NCI-H1694 treated with DMSO at 0.1 percent for 48 hours (cell line): ENCODE data around the gene UQCR10.
"Not testable (repeated sequence)": the region's sequence is repeated elsewhere in the genome, so short reads cannot be mapped to it uniquely, and the experiment has no call there.

Experiments
- DNase-seq: peaks from one replicate; lab custom pipeline; 2025; lab: John Stamatoyannopoulos, UW

The UQCR10 gene

DNA sequence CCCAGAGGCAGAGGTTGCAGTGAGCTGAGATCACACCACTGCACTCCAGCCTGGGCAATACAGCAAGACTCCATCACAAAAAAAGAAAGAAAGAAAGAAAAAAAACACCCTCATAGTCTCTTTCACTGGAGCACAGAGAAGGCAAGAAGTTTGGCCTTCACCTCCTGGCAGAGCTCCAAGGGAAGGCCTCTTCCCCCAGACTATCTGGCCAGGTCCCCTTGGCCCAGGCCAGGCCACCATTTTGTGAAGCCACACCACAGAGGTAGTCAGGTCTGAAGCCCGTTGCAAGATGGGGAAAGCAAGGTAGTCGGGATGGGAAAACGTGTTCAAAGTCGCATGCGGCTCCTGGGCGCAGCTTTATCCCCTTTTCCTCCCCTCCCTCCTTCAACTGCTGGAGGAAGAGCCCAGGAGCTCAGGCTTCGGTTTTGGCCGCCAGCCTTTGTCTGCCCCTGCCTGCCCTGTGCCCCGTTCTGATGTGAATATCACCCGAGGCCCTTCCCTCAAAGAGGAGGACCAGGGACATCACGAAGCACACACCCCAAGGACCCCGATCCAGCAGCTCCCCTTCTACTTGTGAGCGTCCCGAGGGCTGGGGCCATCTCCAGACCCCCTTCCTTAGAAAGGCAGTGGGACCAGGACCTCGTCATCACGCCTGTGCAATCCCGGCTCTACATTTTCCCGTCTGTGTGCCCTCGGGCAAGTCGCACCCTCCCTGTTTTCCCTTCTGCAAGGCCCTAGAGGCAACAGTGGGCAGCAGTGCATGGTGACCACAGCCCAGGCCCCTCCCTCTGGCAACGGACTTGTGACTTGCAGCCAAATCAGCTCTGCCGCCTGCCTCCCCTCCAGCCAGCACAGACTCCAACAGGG lies 29.7 kb upstream of the UQCR10 start:
- no peak for DNase-seq

DNA sequence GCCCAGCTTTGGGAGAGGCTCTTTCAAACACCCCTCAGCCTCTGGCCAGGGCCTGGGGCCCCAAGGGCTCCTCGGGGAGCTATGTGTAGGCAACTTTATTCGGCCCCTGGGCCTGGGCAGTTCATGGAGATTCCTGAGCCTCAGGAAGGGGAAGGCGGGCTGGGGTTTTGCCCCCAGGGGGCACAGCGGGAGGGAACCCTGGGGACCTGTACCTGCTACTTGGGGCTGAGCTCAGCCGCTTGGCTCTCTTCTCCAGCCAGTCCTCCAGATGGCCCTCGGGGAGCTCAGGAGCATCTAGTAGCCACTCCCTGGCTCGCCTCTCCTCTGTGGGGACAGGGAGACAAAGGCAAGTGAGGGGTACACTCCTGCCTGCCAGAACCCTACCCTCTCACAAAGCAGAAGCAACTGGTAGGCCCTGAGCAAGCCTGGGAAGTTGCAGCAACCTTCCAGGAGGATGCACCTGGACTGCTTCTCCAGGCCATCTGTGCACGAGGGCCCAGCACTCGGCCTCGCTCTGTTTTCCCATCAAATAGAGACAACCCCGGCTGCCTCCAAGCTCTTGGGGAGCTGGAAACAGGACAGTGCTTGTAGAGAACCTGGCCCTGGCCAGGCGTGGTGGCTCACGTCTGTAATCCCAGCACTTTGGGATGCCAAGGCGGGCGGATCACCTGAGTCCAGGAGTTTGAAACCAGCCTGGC lies 28.9 kb upstream of the UQCR10 start:
- DNase-seq: no peak

DNA sequence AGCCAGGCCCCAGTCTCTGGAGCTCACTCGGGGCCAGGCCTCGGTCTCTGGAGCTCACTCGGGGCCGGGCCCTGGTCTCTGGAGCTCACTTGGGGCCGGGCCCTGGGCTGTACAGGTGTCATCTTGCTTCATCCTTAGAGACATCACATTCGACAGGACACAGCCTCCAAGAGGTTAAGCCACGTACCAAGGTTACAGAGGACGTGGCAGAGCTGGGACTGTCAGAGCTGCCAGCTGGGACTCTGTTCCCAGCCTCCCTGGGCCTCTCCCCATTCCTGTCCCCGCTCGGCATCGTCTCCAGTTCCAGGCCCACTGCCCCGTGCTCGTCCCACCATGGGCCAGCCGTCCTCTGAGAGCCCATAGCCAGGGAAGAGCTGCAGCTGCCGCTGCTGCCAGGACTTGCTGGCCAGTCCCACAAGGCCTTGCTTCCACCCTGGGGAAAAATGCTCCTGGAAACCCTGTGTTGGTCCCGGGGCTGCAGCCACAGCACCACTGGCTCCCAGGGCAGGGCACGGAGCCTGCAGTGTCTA lies 27.8 kb upstream of the UQCR10 start:
- no peak for DNase-seq

DNA sequence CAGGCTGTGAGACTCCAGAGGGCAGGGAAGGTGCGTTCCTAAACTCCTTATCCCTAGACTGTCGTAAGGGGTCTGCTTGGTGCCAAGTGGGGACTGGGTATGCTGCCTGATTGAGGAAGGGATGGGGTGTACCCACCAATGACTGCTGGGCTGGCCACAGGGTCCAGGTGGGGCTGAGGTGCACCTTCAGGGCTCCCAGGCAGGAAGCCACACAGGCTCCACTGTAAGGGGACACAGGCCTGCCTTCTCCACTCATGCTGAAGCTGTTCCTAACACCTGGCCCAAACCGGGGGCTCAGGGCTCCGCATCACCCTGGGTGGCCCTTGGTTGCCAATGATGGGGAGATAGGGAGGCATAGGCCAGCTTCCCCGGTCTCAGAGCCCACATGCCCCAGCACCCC lies 27.0 kb upstream of the UQCR10 start:
- no peak for DNase-seq

DNA sequence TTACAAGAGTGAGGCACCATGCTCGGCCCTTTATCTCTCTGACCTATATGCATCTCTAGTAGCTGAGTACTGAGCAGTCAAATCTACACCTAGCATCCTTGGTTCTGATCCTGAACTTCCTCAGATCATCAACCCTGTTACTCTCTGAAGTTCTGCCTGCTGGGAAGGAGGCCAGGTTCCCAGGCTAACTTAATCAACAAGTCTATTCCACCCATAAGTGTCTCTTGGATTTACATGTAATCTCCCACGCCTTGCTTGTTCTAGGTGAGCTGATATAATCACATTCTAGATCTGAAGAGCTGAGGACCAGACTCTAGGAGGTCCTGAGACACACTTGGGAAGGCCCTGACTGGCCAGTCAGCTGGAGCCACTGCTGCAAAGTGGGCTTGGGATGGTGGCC lies 25.2 kb upstream of the UQCR10 start:
- no peak for DNase-seq

DNA sequence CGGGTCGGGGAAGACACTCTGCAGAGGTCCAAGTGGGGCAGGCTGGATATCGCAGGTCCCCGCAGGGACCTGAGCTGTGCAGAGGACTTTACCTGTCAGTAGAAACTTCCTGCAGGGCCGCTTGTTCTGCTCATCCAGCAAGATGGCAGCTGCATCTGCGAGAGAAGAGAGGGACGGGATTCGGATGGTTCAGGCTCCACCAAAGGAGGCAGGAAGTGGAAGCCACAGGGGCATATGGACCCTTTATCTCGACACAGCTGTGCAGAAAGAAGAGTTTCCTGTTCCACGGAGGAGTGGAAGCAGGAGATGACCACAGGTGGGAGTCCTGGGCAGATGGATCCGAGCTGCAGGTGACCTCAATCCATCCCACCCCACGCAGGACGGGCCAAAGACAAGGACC lies 24.8 kb upstream of the UQCR10 start:
- DNase-seq: no peak

DNA sequence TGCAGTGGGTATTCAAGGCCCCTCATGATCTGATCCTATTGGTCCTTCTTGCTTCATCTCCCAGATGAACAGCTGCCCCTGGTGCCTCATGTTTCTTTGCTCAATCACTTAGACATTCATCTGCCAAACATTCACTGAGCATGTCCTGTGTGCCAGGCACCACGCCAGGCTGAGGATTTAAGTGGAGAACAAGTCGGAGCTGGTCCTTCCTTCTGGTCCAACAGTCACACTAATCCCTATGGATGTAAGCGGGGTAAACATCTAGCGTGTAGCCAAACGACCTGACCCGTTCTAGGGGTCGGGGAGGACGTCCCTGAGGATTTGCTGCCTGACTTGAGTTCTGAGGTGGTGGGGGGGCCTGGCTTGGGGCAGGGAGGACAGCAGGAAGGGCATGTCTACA lies 22.3 kb upstream of the UQCR10 start:
- peak; percentile 97 for DNase-seq

DNA sequence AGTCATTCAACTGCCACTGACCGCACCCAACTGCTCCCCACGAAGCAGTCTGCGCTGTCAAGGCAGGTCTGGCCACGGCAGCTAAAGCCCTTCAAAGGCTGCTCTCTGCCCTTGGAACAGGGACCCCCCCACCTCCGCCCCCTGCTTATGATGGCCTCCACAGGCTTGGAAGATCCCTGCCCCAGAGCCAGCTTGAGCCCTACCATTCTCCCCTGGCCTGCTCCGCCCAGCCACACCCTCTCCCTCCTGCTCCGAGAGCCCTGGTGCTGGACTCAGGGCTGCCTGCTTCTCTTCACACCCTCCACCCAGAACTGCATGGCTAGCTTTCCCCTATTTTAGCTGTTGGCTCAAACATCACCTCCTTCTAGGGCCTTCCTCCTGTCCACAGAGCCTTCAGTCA lies 19.3 kb upstream of the UQCR10 start:
- no peak for DNase-seq

DNA sequence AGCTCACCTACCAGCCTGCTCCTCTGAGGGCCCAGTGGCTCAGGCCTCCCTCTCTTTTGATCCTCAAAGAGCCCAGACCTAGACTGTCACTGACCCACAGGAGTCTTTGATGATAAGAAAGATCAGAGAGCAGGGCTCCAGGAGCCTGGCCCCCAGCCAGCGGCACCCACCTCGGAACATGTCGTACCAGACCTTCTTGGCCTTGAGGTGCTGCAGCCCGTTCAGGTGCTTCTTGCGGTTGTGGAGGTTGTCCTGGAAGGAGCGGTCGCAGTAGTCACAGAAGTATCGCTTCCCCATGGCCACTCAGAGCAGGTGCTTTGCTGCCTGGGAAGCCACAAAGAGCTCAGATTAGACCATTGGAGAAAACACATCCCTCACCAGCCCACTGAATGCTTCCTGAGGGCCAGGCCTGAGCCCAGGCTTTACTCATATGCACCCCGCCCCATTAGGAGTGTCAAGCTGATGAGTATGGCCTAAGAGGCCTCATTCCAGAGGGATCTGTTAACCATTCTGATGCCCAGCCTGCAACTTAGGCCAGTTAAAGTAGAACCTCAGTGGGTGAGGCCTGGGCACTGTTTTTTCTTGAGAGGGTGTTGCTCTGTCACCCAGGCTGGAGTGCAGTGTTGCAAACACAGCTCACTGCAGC lies 18.8 kb upstream of the UQCR10 start:
- no peak for DNase-seq

DNA sequence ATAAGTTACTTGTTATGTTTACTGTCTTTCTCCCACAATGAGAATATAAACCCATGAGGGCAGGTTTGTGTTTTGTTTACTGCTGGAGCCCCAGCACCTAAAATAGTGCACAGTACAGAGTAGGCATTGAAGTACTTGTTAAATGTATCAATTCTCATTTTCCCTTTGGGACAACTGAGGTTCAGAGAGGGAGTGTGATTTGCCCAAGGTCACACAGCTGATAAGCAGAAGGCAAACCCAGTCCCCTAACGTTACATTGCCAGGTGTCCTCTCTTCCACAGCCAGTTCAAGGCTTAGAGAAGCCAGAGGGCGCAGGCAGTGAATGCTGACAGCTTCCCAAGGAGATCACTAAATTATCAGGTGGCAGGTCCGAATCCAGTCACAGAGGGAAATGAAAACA lies 17.1 kb upstream of the UQCR10 start:
- no peak for DNase-seq

DNA sequence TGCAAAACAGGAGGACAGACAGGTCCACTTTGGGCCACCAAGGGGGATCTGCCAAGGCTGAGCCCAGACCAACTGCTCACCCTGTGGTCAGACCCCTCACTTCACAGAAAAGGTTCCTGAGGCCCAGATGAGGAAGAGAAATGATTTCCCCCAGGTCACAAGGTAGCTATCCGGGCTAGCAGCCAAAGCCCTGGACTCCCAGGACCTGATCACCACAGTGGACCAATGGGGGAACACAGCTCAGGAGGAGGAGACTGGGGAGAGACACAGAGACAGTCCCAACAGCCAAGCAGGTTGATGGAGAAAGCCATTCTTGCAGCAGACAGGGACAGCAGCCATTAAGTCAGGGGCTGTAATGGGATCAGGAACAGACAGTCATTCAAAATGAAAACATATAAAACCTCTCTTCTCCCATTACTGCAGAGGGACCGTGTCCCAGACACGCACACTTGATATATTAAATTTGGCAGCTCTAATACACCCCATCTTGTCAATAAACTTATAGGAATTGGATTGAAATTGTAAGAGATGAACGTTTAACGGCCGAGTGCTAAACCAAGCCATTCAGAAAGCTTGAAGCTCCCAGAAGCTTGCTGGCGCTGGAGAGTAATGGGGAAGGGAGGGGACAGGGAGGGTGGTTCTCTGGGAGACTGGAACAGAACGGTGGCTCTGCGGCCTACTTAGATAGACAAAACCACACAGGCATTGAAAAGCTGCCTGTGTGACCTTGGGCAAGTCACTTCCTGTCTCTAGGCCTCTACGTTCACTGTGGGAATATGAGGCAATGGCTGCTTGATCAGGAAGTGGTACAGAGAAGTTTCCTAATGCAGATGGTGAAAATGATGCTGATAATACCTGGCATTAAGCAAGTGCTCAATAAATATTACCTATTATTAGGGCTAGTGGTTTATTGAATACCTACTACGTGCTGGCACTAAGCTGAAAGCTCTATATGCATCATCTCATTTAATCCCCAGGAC lies 16.3 kb upstream of the UQCR10 start:
- no peak for DNase-seq

DNA sequence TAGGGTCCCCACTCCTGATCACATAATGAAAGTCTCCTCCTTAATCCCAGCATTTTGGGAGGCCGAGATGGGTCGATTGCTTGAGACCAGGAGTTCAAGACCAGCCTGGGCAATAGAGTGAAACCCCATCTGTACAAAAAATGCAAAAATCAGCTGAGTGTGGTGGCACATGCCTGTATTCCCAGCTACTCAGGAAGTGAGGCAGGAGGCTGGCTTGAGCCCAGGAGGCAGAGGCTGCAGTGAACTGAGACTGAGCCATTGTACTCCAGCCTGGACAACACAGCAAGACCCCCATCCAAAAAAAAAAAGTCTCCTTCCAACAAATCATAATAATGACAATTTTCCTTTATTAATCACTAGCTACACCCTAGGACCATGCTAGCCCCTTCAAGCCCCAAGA lies 15.5 kb upstream of the UQCR10 start:
- DNase-seq: no peak

DNA sequence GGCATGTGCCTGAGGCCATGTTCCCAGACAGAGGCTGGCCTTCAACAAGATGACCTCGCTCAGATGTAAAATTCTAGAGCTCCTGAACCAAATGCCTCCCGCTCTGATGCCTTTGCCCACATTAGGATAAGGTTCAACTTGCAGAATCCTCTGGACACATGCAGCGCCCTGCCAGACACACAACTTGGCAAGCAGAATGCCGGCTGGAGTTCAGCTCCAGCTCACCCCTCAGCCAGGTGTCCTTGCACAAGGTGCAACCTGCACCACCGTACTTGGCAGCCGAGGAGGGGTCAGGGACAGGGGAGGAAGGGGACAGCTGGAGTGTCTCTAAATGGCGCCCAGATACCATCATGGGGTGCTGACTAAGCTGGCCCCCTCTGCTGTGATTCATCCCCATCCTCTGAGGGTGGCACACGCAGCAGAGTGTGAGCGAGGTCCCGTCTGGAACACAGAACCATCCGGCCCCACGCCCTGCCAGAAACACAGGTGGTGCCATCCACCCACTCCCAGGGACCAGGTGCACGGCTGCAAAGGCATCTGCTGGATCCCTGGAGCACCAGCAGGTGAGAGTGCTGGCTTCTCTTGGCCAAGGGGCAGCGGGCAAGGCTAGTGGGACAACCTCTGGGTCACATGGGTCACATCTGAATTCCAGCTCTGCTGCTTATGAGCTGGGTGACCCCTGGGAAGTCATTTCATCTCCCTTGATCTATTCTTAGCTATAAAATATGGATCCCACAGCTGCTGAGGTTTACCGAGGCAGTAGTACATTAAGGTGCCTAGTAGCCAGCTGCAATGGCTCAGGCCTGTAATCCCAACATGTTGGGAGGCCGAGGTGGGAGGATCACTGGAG lies 13.1 kb upstream of the UQCR10 start:
- DNase-seq: no peak

DNA sequence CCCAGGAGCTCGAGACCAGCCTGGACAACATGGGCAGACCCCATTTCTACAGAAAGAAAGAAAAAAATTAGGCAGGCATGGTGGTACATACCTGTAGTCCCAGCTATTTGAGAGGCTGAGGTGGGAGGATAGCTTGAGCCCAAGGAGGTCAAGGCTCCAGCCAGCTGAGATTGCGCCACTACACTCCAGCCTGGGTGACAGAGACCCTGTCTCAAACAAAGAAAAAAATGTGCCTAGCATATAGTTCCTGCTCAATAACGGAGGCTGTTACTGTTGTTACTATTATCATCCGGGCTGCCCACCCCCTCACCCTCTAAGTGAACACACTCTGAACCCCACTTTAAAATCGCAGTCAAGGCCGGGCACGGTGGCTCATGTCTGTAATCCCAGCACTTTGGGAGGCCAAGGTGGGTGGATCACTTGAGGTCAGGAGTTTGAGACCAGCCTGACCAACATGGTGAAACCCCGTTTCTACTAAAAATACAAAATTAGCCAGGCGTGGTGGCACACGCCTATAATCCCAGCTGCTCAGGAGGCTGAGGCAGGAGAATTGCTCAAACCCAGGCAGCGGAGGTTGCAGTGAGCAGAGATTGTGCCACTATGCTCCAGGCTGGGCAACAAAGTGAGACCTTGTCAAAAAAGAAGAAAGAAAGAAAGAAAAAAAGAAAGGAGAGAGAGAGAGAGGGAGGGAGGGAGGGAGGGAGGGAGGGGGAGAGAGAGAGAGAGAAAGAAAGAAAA lies 12.3 kb upstream of the UQCR10 start:
- DNase-seq: not testable (repeated sequence)

DNA sequence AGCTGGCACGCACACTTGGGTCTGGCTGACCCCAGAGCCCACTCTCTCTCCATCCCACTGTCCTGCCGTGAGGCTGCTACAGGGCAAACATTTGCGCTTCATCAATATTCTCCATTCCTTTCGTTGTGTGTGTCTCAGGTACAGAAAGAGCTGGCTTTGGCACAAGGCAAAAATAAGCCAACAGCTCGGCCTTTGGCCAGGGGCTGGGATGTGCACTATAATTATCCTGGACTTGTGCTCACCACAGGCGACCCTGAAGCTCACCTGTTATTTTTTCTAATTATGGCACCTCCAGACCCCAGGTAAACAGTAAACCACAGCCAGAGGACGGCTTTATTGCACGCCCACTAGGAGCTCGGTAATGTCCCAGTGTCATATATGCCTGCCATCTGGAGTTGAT lies 11.3 kb upstream of the UQCR10 start:
- no peak for DNase-seq

DNA sequence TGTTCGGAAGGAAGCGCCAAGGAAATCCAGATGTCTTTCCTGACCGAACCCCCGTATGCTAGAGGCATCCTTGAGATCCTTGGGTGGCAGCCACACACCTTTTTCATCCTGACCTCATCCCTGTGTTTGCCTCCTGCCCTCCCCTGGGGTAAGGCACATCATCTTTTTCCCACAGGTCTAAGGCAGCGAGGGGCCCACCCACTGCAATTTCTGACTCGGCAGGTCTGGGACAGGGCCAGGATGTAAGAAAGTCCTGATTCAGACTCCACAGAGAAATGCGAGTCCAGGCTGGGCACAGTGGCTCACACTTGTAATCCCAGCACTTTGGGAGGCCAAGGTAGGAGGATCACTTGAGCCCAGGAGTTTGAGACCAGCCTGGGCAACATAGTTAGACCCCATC lies 10.8 kb upstream of the UQCR10 start:
- no peak for DNase-seq

DNA sequence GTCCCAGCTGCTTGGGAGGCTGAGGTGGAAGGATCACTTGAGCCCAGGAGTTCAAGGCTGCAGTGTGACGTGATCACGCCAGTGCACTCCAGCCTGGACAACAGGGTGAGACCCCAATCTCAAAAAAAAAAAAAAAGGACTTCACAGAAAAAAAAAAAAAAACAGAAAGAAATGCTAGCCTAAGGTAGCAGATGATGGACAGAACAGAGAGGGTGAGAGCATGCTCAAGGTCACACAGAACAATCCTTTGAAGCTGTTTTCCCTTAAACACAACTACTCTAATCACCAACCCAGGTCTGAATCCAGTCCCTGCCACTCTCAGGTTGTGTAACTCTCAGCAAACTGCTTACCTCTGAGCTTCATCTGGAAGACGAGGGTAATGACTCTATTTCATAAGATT lies 10.1 kb upstream of the UQCR10 start:
- DNase-seq: no peak

DNA sequence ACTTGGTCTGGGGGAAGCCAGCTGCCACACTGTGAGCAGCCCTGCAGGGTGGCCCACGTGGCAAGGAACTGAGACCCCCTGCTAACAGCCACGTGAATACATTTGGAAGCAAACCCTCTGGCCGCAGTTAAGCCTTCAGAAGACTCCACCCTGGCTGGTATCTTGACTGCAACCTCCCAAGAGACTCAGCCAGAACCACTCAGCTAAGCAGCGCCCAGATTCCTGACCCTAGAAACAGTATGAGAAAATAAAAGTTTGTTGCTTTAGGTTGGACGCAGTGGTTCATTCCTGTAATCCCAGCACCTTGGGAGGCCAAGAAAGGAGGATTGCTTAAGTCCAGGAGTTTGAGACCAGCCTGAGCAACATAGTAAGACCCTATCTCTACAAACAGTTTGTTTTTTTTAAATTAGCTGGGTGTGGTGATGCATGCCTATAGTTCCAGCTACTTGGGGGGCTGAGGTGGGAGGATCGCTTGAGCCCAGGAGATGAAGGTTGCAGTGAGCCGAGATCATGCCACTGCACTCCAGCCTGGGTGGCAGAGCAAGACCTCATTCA lies 9.0 kb upstream of the UQCR10 start:
- no peak for DNase-seq

DNA sequence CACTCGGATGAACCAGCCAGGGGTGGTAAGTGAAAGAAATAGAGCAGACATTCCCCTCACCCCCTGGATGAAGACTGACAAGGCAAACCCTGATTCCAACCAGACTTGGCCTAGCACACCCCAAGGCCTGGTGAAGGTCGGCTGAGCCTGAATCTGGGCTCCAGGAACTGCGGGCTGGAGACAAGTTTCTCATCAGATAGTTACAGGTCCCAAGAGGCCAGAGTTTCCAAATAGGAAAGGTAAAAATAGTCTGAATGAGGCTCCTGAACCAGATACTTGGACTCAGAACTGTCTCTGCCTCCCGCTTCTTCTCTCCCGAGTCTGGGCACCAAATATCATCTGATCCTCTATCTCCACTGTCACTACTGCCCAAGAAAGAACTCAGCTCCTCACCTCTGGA lies 8.2 kb upstream of the UQCR10 start:
- no peak for DNase-seq

DNA sequence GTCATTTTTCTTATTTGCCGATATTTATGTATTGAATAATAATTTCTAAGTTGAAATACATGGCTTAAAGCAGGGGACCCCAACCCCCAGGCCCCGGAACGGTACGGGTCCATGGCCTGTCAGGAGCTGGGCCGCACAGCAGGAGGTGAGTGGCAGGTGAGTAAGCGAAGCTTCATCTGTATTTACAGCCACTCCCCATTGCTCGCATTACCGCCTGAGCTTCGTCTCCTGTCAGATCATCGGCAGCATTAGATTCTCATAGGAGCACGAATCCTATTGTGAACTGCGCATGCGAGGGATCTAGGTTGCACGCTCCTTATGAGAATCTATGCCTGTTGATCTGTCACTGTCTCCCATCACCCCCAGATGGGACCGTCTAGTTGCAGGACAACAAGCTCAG lies 4.9 kb upstream of the UQCR10 start:
- DNase-seq: no peak
